ENCODE measurements around the gene VWA8.

GRCh38 chr13:41520660-41521630 is 440.0 kb downstream of the VWA8 start:
- TF ChIP-seq CTCF (IDR thresholded peaks at IDR 0.05 in 2 of 3, conservative IDR thresholded peaks at IDR 0.05 in 1 of 3; ENCODE audit: borderline replicate concordance in 1 of 3, insufficient read depth in 1 of 3, low read depth in 2 of 3, low read length in 2 of 3) (no peak), FOSL1 (IDR thresholded peaks at IDR 0.05; ENCODE audit: low read depth) (no peak), EGR1 (IDR thresholded peaks at IDR 0.05; ENCODE audit: low read depth) (no peak), ZBTB33 (IDR thresholded peaks at IDR 0.05; ENCODE audit: extremely low read depth, insufficient replicate concordance, low read length) (no peak), CEBPB (IDR thresholded peaks at IDR 0.05; ENCODE audit: low read depth) (no peak), RAD21 (IDR thresholded peaks at IDR 0.05; ENCODE audit: low read depth) (no peak), REST (IDR thresholded peaks at IDR 0.05; ENCODE audit: low read depth) (no peak), POLR2A (IDR thresholded peaks at IDR 0.05; ENCODE audit: borderline replicate concordance, extremely low read depth, insufficient read depth, insufficient read length) (no peak), SRF (IDR thresholded peaks at IDR 0.05; ENCODE audit: low read depth) (no peak)

Measured in HCT116 (cell line).